BJ (cell line): ENCODE results near the gene GSKIP. TPM values are rescaled to one million over a fixed set of nuclear protein-coding genes. Genes with fewer than 3 reads are reported as not detected.

ENCODE experiments used
- CTCF ChIA-PET: fragments of 350-600 bp; formaldehyde crosslinking; extraction: SDS; loops from one replicate; lab custom pipeline; 2021; ENCODE audit warnings: antibody characterized with exemption, inconsistent platforms; lab: Yijun Ruan, JAX
- POLR2A ChIA-PET: fragments of 300-600 bp; sonication (Branson Sonifier 250); formaldehyde crosslinking; extraction: SDS; loops from one replicate; lab custom pipeline; 2021; ENCODE audit warnings: antibody characterized with exemption; lab: Charles Lee
- DNase-seq: peaks from one replicate; pipeline ENCODE4 v3.0.0-alpha.2; 2011; ENCODE audit warnings: low read depth
- H3K27me3 ChIP-seq: 2 replicates; pipeline ENCODE4 v1.6.0; 2011; ENCODE audit warnings: low read length; ENCODE audit not compliant: control insufficient read depth, insufficient read depth
- H3K36me3 ChIP-seq: 2 replicates; pipeline ENCODE4 v1.5.1; 2011; ENCODE audit warnings: low read length; ENCODE audit not compliant: control insufficient read depth, insufficient read depth
- H3K4me3 ChIP-seq: 2 replicates; pipeline ENCODE4 v1.5.1; 2011; ENCODE audit warnings: low read depth, mild to moderate bottlenecking, control low read depth, low read length
- polyA plus RNA-seq: library from polyadenylated mRNA; depleted of rRNA; stranded (reverse); fragments of >200 nt; gene quantifications from 2 replicates; pipeline ENCODE4 v1.2.3, GENCODE V29; 2011
- TF ChIP-seq, protein P1 (sequence below): IDR thresholded peaks from 2 replicates; pipeline ENCODE4 v1.5.1; 2011; ENCODE audit warnings: low read depth, mild to moderate bottlenecking, control low read depth, inconsistent platforms, low read length, moderate library complexity; ENCODE audit not compliant: insufficient read depth

The GSKIP gene
- polyA plus RNA-seq, 1 experiment: 14.7 TPM

DNA sequence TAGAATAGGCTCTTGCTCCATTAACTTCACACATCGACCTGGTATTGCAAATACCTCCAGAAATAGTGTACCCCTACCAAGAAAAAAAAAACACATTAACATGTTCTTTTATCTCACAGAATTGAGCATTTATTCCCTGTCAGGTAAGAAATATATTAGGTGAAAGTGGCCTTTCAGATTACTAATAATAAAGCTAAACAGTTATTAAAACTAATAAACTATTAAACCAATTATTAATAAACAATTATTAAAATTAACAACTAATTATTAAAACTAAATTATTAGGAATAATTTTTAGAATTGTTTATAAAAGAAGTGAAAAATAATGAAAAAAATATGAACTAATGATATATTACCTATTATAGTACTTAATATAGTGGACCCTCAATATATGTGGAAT lies 21.4 kb downstream of the GSKIP start:
- no peak for DNase-seq
- Histone ChIP-seq H3K36me3 (0 out of 2 replicates have a peak, but pooled peaks cover 1% of the 10 kb centered on the region), H3K27me3 (no peaks in the 10 kb centered on the region), H3K4me3 (no peak overlapping the region)
- TF ChIP-seq, protein P1, sequence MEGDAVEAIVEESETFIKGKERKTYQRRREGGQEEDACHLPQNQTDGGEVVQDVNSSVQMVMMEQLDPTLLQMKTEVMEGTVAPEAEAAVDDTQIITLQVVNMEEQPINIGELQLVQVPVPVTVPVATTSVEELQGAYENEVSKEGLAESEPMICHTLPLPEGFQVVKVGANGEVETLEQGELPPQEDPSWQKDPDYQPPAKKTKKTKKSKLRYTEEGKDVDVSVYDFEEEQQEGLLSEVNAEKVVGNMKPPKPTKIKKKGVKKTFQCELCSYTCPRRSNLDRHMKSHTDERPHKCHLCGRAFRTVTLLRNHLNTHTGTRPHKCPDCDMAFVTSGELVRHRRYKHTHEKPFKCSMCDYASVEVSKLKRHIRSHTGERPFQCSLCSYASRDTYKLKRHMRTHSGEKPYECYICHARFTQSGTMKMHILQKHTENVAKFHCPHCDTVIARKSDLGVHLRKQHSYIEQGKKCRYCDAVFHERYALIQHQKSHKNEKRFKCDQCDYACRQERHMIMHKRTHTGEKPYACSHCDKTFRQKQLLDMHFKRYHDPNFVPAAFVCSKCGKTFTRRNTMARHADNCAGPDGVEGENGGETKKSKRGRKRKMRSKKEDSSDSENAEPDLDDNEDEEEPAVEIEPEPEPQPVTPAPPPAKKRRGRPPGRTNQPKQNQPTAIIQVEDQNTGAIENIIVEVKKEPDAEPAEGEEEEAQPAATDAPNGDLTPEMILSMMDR: no peak
- POLR2A ChIA-PET: no interaction called here
- CTCF ChIA-PET: interaction anchor here (1.1 kb wide), 1 partner anchor 26 kb away, joined by 4 read pairs; no protein-coding TSS in a partner anchor

DNA sequence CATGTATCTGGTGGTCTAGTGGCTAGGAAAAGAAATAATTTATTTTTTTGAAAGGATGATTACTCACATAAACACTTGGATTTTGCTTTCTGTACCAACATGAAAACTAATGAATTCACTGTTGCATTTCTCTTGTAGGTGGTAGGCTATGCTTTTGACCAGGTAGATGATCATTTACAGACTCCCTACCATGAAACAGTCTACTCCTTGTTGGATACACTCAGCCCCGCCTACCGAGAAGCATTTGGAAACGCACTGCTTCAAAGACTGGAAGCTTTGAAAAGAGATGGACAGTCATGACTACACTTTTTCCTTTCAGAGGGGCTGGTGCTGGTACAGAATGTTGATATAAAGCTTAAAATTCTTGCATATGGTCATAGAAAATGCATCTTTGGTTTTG lies 22.1 kb downstream of the GSKIP start:
- Histone ChIP-seq H3K36me3 (0 out of 2 replicates have a peak, but pooled peaks cover 1% of the 10 kb centered on the region), H3K27me3 (no peaks in the 10 kb centered on the region), H3K4me3 (no peak overlapping the region)
- ChIA-PET POLR2A (no interaction called here), CTCF (interaction anchor here (1.1 kb wide), 1 partner anchor 25 kb away, joined by 4 read pairs; no protein-coding TSS in a partner anchor)
- TF ChIP-seq, protein P1: no peak
- DNase-seq: no peak

DNA sequence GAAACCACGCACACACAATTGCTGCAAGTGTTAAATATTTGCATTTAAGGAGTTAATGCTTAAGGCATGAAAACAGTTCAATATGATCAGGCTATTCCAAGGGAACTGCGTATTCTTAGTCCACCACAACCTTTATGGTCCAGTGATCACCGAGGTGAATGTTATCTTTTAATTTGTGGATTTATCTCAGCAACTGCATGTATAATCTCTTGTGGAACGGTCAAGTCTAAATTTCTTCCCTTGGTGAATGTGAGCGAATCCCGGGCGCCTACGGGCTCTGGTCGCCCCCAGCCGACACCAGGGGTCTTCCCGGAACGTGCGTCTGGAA lies 27.6 kb downstream of the GSKIP start:
- POLR2A ChIA-PET: no interaction called here
- Histone ChIP-seq H3K36me3 (0 out of 2 replicates have a peak, but pooled peaks cover 1% of the 10 kb centered on the region), H3K27me3 (no peaks in the 10 kb centered on the region), H3K4me3 (peak overlapping the region; percentile 78)
- TF ChIP-seq, protein P1: no peak
- CTCF ChIA-PET: interaction anchor here (0.9 to 2.0 kb wide), 2 partner anchors 11 to 100 kb away, joined by 3 to 4 read pairs; no protein-coding TSS in a partner anchor
- DNase-seq: no peak

DNA sequence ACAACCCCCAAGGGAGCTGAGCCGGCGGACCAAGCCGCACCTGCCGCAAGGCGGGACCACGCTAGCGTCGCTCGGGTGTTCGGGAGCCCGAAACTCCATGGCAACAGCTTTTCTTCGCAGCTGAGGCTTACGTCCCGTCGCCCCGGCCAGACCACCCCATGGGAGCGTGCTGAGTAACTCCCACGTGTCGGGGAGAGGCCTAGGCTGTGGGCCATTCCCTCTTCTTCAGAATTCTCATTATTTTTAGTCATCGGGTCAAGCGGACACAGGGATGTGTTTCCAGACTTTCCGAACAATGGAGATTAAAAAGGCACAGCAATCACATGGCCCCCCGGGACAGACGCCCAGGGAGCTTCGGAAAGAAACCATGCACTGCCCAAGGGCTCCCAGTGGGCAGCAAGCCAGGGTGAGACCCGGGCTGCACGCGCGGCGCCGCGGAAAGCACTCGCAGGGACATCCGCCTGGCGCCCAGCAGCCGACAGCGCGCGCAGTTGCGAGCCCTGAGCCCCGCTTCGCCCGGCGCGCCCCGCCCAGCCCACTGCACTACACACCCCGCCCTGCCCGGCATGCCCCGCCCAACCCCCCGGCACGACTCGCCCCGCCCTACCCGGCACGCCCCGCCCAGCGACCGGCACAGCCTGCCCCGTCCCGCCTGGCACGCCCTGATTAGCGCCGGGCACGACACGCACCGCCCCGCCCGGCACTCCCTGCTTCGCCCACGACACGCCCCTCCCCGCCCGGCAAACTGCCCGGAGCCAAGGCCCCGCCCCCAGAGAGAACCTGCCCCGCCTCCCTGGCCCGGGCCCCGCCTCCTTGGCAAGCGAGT lies 28.2 kb downstream of the GSKIP start:
- TF ChIP-seq, protein P1: no peak
- ChIA-PET POLR2A (no interaction called here), CTCF (interaction anchor here (0.7 to 2.0 kb wide), 3 partner anchors 12 to 293 kb away, joined by 3 to 4 read pairs (median 3); no protein-coding TSS in a partner anchor)
- H3K36me3 ChIP-seq: 0 out of 2 replicates have a peak, but pooled peaks cover 1% of the 10 kb centered on the region
- peak; percentile 50 for DNase-seq
- peak overlapping the region; percentile 78 for H3K4me3 ChIP-seq
- no peaks in the 10 kb centered on the region for H3K27me3 ChIP-seq

DNA sequence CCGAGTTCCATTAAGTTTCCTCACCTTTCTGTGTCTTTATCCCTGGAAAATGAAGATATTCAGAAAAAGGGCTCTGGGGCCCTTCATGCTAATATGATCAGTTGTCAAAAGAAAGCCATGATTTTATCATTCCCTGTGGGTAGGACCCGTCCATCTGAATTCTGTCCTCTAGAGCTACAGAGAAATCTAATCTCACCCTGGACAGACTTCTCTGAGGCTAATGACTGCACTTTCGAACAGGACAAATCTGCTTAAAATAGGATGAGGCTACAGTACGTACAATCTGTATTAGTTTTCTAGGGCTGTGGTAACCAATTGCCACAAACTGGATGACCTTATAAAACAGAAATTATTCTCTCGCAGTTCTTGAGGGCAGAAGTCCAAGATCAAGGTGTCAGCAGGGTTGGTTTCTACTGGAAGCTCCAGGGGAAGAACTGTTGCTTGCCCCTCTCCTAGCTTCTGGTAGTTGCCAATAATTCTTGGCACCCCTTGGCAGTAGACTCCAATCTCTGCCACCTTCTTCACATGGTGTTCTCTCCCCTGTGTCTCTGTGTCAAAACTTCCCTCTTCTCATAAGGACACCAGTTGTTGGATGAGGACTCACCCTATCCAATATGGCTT lies 29.9 kb downstream of the GSKIP start:
- no peak for DNase-seq
- TF ChIP-seq, protein P1: no peak
- no peaks in the 10 kb centered on the region for H3K36me3 ChIP-seq
- ChIA-PET POLR2A (no interaction called here), CTCF (interaction anchor here (0.6 kb wide), 1 partner anchor 399 kb away, joined by 3 read pairs; no protein-coding TSS in a partner anchor)
- peaks cover 1% of the 10 kb centered on the region; the same call in 1 of the 2 replicates for H3K27me3 ChIP-seq
- no peak overlapping the region for H3K4me3 ChIP-seq
